ENCODE measurements around the gene SLC13A2. TPM values are rescaled to one million over a fixed set of nuclear protein-coding genes. Genes with fewer than 3 reads are reported as not detected.

Gene SLC13A2
- polyA plus RNA-seq, 3 donors = not detected

DNA sequence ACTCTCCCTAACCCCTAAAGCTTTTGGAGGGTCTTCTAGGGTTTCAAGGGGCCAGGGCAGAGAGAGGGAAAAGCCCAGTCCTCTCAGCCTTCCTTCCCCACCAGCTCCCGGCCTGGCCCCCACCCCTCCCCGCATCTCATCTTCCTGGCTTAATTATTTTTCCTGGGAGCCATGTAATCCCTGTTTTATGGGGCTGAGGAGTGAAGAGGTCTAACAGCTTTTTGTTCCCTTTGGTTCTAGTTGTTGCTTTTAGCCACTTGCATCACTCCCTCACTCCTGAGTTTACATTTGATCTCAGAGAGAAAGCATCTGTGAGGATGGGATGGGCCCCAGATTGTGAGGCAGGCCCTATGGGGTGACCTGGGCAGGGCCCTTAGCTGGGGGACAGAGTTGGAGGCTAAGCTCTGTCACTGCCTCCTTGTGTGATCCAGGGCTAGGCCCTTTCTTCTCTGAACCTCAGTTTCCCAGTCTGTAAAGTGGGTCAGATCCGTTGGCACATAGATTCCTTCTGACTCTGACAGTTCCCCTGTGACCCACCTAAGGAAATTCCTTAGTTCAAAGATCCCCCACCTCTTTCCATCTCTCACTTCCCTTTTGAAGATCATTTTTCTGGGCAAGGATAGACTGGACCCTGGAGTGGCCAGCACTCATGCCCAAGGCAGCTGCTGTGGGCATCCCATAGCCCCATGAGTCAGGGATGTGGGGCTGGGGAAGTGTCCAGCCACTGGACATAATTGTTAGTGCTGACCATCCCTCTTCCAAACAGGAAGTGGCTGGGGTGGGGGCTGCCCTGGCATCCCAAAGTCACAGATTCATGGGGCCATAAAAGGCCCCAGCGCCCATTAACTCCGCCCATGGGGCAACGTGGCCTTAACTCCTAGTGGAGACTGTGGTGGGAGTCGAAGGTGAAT lies 58.9 kb downstream of the SLC13A2 start:
- Mint-ChIP-seq H3K9me3 (no peaks in the 10 kb centered on the region), H3K4me1 (no peaks in the 10 kb centered on the region), H3K36me3 (no peaks in the 10 kb centered on the region), H3K4me3 (no peak overlapping the region), H3K27me3 (ENCODE audit: low read depth in 3 of 3) (peaks cover 2 to 10% (median 5%) of the 10 kb centered on the region in 3 donors), H3K27ac (no peak overlapping the region)
- DNase-seq = no peak
- no peaks in the 10 kb centered on the region for H3K27me3 ChIP-seq (ENCODE audit: control insufficient read depth in 2 of 2, insufficient read depth in 2 of 2, low read length in 2 of 2)
- no peak overlapping the region for H3K9ac ChIP-seq (ENCODE audit: insufficient read depth, low read length, poor library complexity, severe bottlenecking)
- no peaks in the 10 kb centered on the region for H3K36me3 ChIP-seq (replicated peaks in 1 of 2; ENCODE audit: control insufficient read depth in 1 of 2, insufficient read depth in 2 of 2, low read length in 2 of 2)
- intact Hi-C loops (cut with micrococcal nuclease) = no loop called here
- H2AFZ ChIP-seq (ENCODE audit: insufficient read depth, low read depth, low read length, poor library complexity, severe bottlenecking) = no peak overlapping the region
- no peaks in the 10 kb centered on the region for H3K4me1 ChIP-seq (ENCODE audit: control insufficient read depth in 1 of 2, insufficient read depth in 2 of 2, low read length in 2 of 2)
- no peak overlapping the region for H3K4me3 ChIP-seq (replicated peaks in 1 of 3; ENCODE audit: low read depth in 2 of 3, low read length in 3 of 3)
- WGBS (ENCODE audit: insufficient coverage) = 95% methylated on average over 5 of the region's 7 CpGs
- no peak overlapping the region for H3K27ac ChIP-seq (ENCODE audit: low read depth in 1 of 2, low read length in 2 of 2)
- H4K20me1 ChIP-seq (ENCODE audit: insufficient read depth, low read length) = no peaks in the 10 kb centered on the region
- TF ChIP-seq, protein P1, sequence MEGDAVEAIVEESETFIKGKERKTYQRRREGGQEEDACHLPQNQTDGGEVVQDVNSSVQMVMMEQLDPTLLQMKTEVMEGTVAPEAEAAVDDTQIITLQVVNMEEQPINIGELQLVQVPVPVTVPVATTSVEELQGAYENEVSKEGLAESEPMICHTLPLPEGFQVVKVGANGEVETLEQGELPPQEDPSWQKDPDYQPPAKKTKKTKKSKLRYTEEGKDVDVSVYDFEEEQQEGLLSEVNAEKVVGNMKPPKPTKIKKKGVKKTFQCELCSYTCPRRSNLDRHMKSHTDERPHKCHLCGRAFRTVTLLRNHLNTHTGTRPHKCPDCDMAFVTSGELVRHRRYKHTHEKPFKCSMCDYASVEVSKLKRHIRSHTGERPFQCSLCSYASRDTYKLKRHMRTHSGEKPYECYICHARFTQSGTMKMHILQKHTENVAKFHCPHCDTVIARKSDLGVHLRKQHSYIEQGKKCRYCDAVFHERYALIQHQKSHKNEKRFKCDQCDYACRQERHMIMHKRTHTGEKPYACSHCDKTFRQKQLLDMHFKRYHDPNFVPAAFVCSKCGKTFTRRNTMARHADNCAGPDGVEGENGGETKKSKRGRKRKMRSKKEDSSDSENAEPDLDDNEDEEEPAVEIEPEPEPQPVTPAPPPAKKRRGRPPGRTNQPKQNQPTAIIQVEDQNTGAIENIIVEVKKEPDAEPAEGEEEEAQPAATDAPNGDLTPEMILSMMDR (IDR thresholded peaks at IDR 0.05) = no peak
- H3K9me3 ChIP-seq (replicated peaks in 1 of 2; ENCODE audit: control insufficient read depth in 1 of 2, insufficient read depth in 1 of 2, low read length in 2 of 2) = no peaks in the 10 kb centered on the region
- H3K79me2 ChIP-seq (ENCODE audit: insufficient read depth, low read length) = no peaks in the 10 kb centered on the region
- no peak overlapping the region for H3K4me2 ChIP-seq (replicated peaks; ENCODE audit: extremely low read depth, low read length, poor library complexity, severe bottlenecking)

DNA sequence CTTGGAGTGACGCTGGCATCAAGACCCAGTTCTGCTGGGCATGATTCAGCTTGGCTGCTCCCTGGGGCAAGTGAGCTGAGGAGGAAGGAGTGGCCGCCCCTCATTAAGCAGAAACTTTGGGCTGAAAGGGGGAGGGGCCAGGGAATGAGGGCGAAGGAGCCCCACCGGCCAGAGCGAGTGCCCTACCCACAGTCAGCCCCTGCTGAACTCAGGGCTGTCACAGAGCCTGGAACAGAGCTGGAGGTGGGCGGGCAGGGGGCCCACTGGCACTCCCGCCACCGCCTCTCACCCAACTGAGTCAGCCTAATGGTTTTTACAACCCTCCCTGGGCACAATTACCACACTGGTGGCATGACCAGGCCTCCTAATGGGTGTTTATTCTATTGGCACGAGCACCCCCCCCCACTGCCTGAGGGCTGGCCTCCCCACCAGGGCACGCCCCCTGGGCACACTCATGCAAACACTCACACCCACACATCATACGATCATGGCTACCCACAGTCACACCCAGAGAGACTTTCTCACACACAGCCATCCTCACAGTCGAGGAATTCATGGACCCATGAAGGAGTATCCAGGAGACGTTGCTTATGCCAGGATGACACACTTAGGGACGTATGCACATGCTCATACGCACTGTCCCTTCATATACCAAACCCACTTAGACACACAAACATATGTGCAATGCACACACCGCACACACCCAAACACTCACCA lies 59.8 kb downstream of the SLC13A2 start:
- no peaks in the 10 kb centered on the region for H3K9me3 ChIP-seq (replicated peaks in 1 of 2; ENCODE audit: control insufficient read depth in 1 of 2, insufficient read depth in 1 of 2, low read length in 2 of 2)
- WGBS (ENCODE audit: insufficient coverage) = 91% methylated on average over 14 of the region's 16 CpGs
- H3K4me3 ChIP-seq (replicated peaks in 1 of 3; ENCODE audit: low read depth in 2 of 3, low read length in 3 of 3) = no peak overlapping the region
- H3K27me3 ChIP-seq (ENCODE audit: control insufficient read depth in 2 of 2, insufficient read depth in 2 of 2, low read length in 2 of 2) = no peaks in the 10 kb centered on the region
- no peaks in the 10 kb centered on the region for H4K20me1 ChIP-seq (ENCODE audit: insufficient read depth, low read length)
- no peaks in the 10 kb centered on the region for H3K36me3 ChIP-seq (replicated peaks in 1 of 2; ENCODE audit: control insufficient read depth in 1 of 2, insufficient read depth in 2 of 2, low read length in 2 of 2)
- DNase-seq = no peak
- no peak overlapping the region for H3K27ac ChIP-seq (ENCODE audit: low read depth in 1 of 2, low read length in 2 of 2)
- intact Hi-C loops (cut with micrococcal nuclease) = no loop called here
- no peak overlapping the region for H3K4me3 Mint-ChIP-seq
- no peak overlapping the region for H2AFZ ChIP-seq (ENCODE audit: insufficient read depth, low read depth, low read length, poor library complexity, severe bottlenecking)
- H3K4me2 ChIP-seq (replicated peaks; ENCODE audit: extremely low read depth, low read length, poor library complexity, severe bottlenecking) = no peak overlapping the region
- H3K36me3 Mint-ChIP-seq = no peaks in the 10 kb centered on the region
- no peaks in the 10 kb centered on the region for H3K79me2 ChIP-seq (ENCODE audit: insufficient read depth, low read length)
- TF ChIP-seq, protein P1 (IDR thresholded peaks at IDR 0.05) = no peak
- no peaks in the 10 kb centered on the region for H3K4me1 Mint-ChIP-seq
- no peaks in the 10 kb centered on the region for H3K9me3 Mint-ChIP-seq
- peaks cover 2 to 10% (median 5%) of the 10 kb centered on the region in 3 donors for H3K27me3 Mint-ChIP-seq (ENCODE audit: low read depth in 3 of 3)
- no peak overlapping the region for H3K27ac Mint-ChIP-seq
- no peak overlapping the region for H3K9ac ChIP-seq (ENCODE audit: insufficient read depth, low read length, poor library complexity, severe bottlenecking)
- H3K4me1 ChIP-seq (ENCODE audit: control insufficient read depth in 1 of 2, insufficient read depth in 2 of 2, low read length in 2 of 2) = no peaks in the 10 kb centered on the region
